Mucosa of rectum (tissue), 2 donors: ENCODE results near the gene RELL1.
A peak's percentile ranks its signal among the peaks of the same experiment; 100 is the strongest.
"Not testable (repeated sequence)": the region's sequence is repeated elsewhere in the genome, so short reads cannot be mapped to it uniquely, and the experiment has no call there.

Experiments
- H3K27ac ChIP-seq, 2 donors: one replicate each; pipeline ENCODE4 v1.7.0; 2013; ENCODE audit warnings: inconsistent platforms in 2 of 2, low read depth in 2 of 2, low read length in 2 of 2
- H3K27me3 ChIP-seq, 2 donors: one replicate each; pipeline ENCODE4 v1.7.0; 2013; ENCODE audit warnings: low read length in 2 of 2; ENCODE audit not compliant: control insufficient read depth in 2 of 2, insufficient read depth in 2 of 2
- H3K36me3 ChIP-seq, 2 donors: one replicate each; pipeline ENCODE4 v1.7.0; 2013; ENCODE audit warnings: low read length in 2 of 2; ENCODE audit not compliant: control insufficient read depth in 2 of 2, insufficient read depth in 2 of 2
- H3K4me1 ChIP-seq, 2 donors: one replicate each; pipeline ENCODE4 v1.7.0; 2013; ENCODE audit warnings: low read length in 2 of 2, mild to moderate bottlenecking in 1 of 2; ENCODE audit not compliant: control insufficient read depth in 2 of 2, insufficient read depth in 2 of 2
- H3K4me3 ChIP-seq, 2 donors: one replicate each; pipeline ENCODE4 v1.7.0; 2013; ENCODE audit warnings: low read length in 2 of 2
- H3K9ac ChIP-seq, 2 donors: one replicate each; pipeline ENCODE4 v1.7.0; 2013; ENCODE audit warnings: low read length in 2 of 2, low read depth in 1 of 2, mild to moderate bottlenecking in 1 of 2
- H3K9me3 ChIP-seq, 2 donors: one replicate each; pipeline ENCODE4 v1.7.0; 2013; ENCODE audit warnings: low read length in 2 of 2; ENCODE audit not compliant: control insufficient read depth in 2 of 2
- donor health status: healthy.
- donor health status: Normal muscosa, but diverticular disease.

RELL1 gene

GRCh38 chr4:37682701-37683401 lies 3.3 kb downstream of the RELL1 start:
- Histone ChIP-seq H3K27ac (peak overlapping the region; percentile 29 to 55), H3K9me3 (no peaks in the 10 kb centered on the region), H3K36me3 (no peaks in the 10 kb centered on the region), H3K9ac (peak overlapping the region in 1 of 2 donors; percentile 55), H3K4me3 (peak overlapping the region; percentile 32 to 33), H3K4me1 (peaks cover 8 to 38% of the 10 kb centered on the region in 2 donors), H3K27me3 (no peaks in the 10 kb centered on the region)

GRCh38 chr4:37680089-37680488 lies 6.1 kb downstream of the RELL1 start:
- peaks cover 29 to 43% of the 10 kb centered on the region in 2 donors for H3K4me1 ChIP-seq
- H3K9ac ChIP-seq: no peak overlapping the region
- no peak overlapping the region for H3K4me3 ChIP-seq
- H3K27me3 ChIP-seq: no peaks in the 10 kb centered on the region
- no peaks in the 10 kb centered on the region for H3K9me3 ChIP-seq
- H3K27ac ChIP-seq: no peak overlapping the region
- no peaks in the 10 kb centered on the region for H3K36me3 ChIP-seq

- peaks cover 29 to 41% of the 10 kb centered on the region in 2 donors for H3K4me1 ChIP-seq
- H3K9me3 ChIP-seq: no peaks in the 10 kb centered on the region
- no peak overlapping the region for H3K4me3 ChIP-seq
- H3K27me3 ChIP-seq: no peaks in the 10 kb centered on the region
- no peak overlapping the region for H3K9ac ChIP-seq
- no peak overlapping the region for H3K27ac ChIP-seq
- H3K36me3 ChIP-seq: no peaks in the 10 kb centered on the region
These were observed 6.9 kb downstream of the RELL1 start for GRCh38 chr4:37679301-37679700.

GRCh38 chr4:37678624-37679023 lies 7.6 kb downstream of the RELL1 start:
- Histone ChIP-seq H3K27ac (no peak overlapping the region), H3K4me3 (no peak overlapping the region), H3K9me3 (no peaks in the 10 kb centered on the region), H3K27me3 (no peaks in the 10 kb centered on the region), H3K9ac (no peak overlapping the region), H3K36me3 (no peaks in the 10 kb centered on the region), H3K4me1 (peaks cover 36 to 44% of the 10 kb centered on the region in 2 donors)

- peaks cover 30 to 39% of the 10 kb centered on the region in 2 donors for H3K4me1 ChIP-seq
- no peaks in the 10 kb centered on the region for H3K27me3 ChIP-seq
- no peaks in the 10 kb centered on the region for H3K36me3 ChIP-seq
- peak overlapping the region in 1 of 2 donors; percentile 3 for H3K27ac ChIP-seq
- H3K4me3 ChIP-seq: peak overlapping the region in 1 of 2 donors; percentile 42
- H3K9me3 ChIP-seq: no peaks in the 10 kb centered on the region
- no peak overlapping the region for H3K9ac ChIP-seq
These were observed 10.4 kb downstream of the RELL1 start for GRCh38 chr4:37675587-37676290.

- H3K9ac ChIP-seq: no peak overlapping the region
- no peaks in the 10 kb centered on the region for H3K27me3 ChIP-seq
- peaks cover 33 to 39% of the 10 kb centered on the region in 2 donors for H3K4me1 ChIP-seq
- no peak overlapping the region for H3K4me3 ChIP-seq
- H3K9me3 ChIP-seq: no peaks in the 10 kb centered on the region
- no peak overlapping the region for H3K27ac ChIP-seq
- H3K36me3 ChIP-seq: no peaks in the 10 kb centered on the region
These were observed 11.7 kb downstream of the RELL1 start for GRCh38 chr4:37674439-37674838.

- no peak overlapping the region for H3K4me3 ChIP-seq
- H3K4me1 ChIP-seq: peaks cover 33% of the 10 kb centered on the region in 2 donors
- no peak overlapping the region for H3K9ac ChIP-seq
- no peaks in the 10 kb centered on the region for H3K27me3 ChIP-seq
- H3K27ac ChIP-seq: no peak overlapping the region
- H3K9me3 ChIP-seq: no peaks in the 10 kb centered on the region
- H3K36me3 ChIP-seq: no peaks in the 10 kb centered on the region
These were observed 12.5 kb downstream of the RELL1 start for GRCh38 chr4:37673538-37674192.

GRCh38 chr4:37671072-37671471 lies 15.1 kb downstream of the RELL1 start:
- Histone ChIP-seq H3K36me3 (no peaks in the 10 kb centered on the region), H3K27ac (no peak overlapping the region), H3K9ac (no peak overlapping the region), H3K27me3 (no peaks in the 10 kb centered on the region), H3K4me3 (no peak overlapping the region), H3K4me1 (peaks cover 27 to 36% of the 10 kb centered on the region in 2 donors), H3K9me3 (no peaks in the 10 kb centered on the region)

- no peaks in the 10 kb centered on the region for H3K27me3 ChIP-seq
- H3K36me3 ChIP-seq: no peaks in the 10 kb centered on the region
- H3K4me3 ChIP-seq: no peak overlapping the region
- H3K27ac ChIP-seq: no peak overlapping the region
- no peak overlapping the region for H3K9ac ChIP-seq
- H3K4me1 ChIP-seq: peaks cover 26 to 36% of the 10 kb centered on the region in 2 donors
- no peaks in the 10 kb centered on the region for H3K9me3 ChIP-seq
These were observed 15.9 kb downstream of the RELL1 start for GRCh38 chr4:37670249-37670648.

GRCh38 chr4:37669124-37669523 lies 17.1 kb downstream of the RELL1 start:
- not testable (repeated sequence) for H3K27ac ChIP-seq, H3K36me3 ChIP-seq, H3K4me3 ChIP-seq, H3K9ac ChIP-seq, H3K9me3 ChIP-seq, H3K27me3 ChIP-seq
- H3K4me1 ChIP-seq: peaks cover 22 to 29% of the 10 kb centered on the region in 2 donors
